Activated naive CD4-positive, alpha-beta T cell treated with anti-CD3 and anti-CD28 coated beads, Interleukin-2, amount 50 U/mL, for 72 hours (primary cell): ENCODE measurements around the gene SH2D2A. TPM values are rescaled to one million over a fixed set of nuclear protein-coding genes. Genes with fewer than 3 reads are reported as not detected.
A peak's percentile ranks its signal among the peaks of the same experiment; 100 is the strongest.

Experiments
- ATAC-seq, 2 donors: fragments of 150-1000 bp; cut with Tn5 transposase; 2 replicates each; pipeline ENCODE4 v1.10.0; 2021; ENCODE audit warnings: mild to moderate bottlenecking in 2 of 2, moderate library complexity in 2 of 2
- DNase-seq, 2 donors: peaks; one replicate each; pipeline ENCODE4 v3.0.0; 2021 to 2022; ENCODE audit warnings: low spot score in 2 of 2
- H3K27ac Mint-ChIP-seq, 2 donors: one replicate each; pipeline ENCODE4 v1.8.0; 2022; ENCODE audit warnings: mild to moderate bottlenecking in 2 of 2, mixed read lengths in 2 of 2
- H3K36me3 Mint-ChIP-seq, 2 donors: one replicate each; pipeline ENCODE4 v1.8.0; 2022; ENCODE audit warnings: mixed read lengths in 2 of 2
- H3K9me3 Mint-ChIP-seq, 2 donors: one replicate each; pipeline ENCODE4 v1.8.0; 2022; ENCODE audit warnings: mixed read lengths in 2 of 2
- total RNA-seq, 2 donors: library from RNA; stranded (reverse); gene quantifications; one replicate each; pipeline ENCODE4 v1.2.3, GENCODE V29; 2022

Gene SH2D2A
- total RNA-seq, 2 donors from 2014 or later = 186 to 215 TPM

GRCh38 chr1:156839426-156840109, 22.9 kb upstream of the SH2D2A start:
- no peaks in the 10 kb centered on the region for H3K9me3 Mint-ChIP-seq
- H3K27ac Mint-ChIP-seq = no peak overlapping the region
- no peak for ATAC-seq
- no peak for DNase-seq
- peaks cover 0 to 6% of the 10 kb centered on the region in 2 donors for H3K36me3 Mint-ChIP-seq

- Mint-ChIP-seq H3K27ac (no peak overlapping the region), H3K36me3 (peaks cover 0 to 2% of the 10 kb centered on the region in 2 donors), H3K9me3 (no peaks in the 10 kb centered on the region)
- ATAC-seq (peak; percentile 23 to 41), DNase-seq (peak in 1 of 2 donors; percentile 66)
Observed at GRCh38 chr1:156838972-156839371, 22.3 kb upstream of the SH2D2A start.

- DNase-seq = no peak
- Mint-ChIP-seq H3K9me3 (no peaks in the 10 kb centered on the region), H3K27ac (no peak overlapping the region), H3K36me3 (no peaks in the 10 kb centered on the region)
- ATAC-seq = no peak
Observed at GRCh38 chr1:156836892-156837291, 20.2 kb upstream of the SH2D2A start.

- ATAC-seq = peak; percentile 86 to 87
- H3K9me3 Mint-ChIP-seq = no peaks in the 10 kb centered on the region
- peak in 1 of 2 donors; percentile 51 for DNase-seq
- H3K27ac Mint-ChIP-seq = peak overlapping the region in 1 of 2 donors; percentile 23
- no peaks in the 10 kb centered on the region for H3K36me3 Mint-ChIP-seq
Observed at GRCh38 chr1:156836041-156836654, 19.5 kb upstream of the SH2D2A start.

- Mint-ChIP-seq H3K27ac (peak overlapping the region; percentile 45 to 56), H3K9me3 (no peaks in the 10 kb centered on the region), H3K36me3 (no peaks in the 10 kb centered on the region)
- ATAC-seq (peak; percentile 10 to 33), DNase-seq (no peak)
Observed at GRCh38 chr1:156834322-156834721, 17.7 kb upstream of the SH2D2A start.

GRCh38 chr1:156833603-156834002, 17.0 kb upstream of the SH2D2A start:
- Mint-ChIP-seq H3K36me3 (no peaks in the 10 kb centered on the region), H3K27ac (peak overlapping the region in 1 of 2 donors; percentile 45), H3K9me3 (no peaks in the 10 kb centered on the region)
- DNase-seq (no peak), ATAC-seq (peak; percentile 17 to 43)

- ATAC-seq = no peak
- Mint-ChIP-seq H3K9me3 (no peaks in the 10 kb centered on the region), H3K27ac (no peak overlapping the region), H3K36me3 (no peaks in the 10 kb centered on the region)
- DNase-seq = no peak
Observed at GRCh38 chr1:156832434-156832833, 15.8 kb upstream of the SH2D2A start.

- DNase-seq (no peak), ATAC-seq (peak in 1 of 2 donors; percentile 64)
- Mint-ChIP-seq H3K9me3 (no peaks in the 10 kb centered on the region), H3K36me3 (no peaks in the 10 kb centered on the region), H3K27ac (peak overlapping the region in 1 of 2 donors; percentile 28)
Observed at GRCh38 chr1:156828400-156829124, 11.9 kb upstream of the SH2D2A start.

GRCh38 chr1:156826630-156827029, 10.0 kb upstream of the SH2D2A start:
- no peak overlapping the region for H3K27ac Mint-ChIP-seq
- no peaks in the 10 kb centered on the region for H3K36me3 Mint-ChIP-seq
- DNase-seq (no peak), ATAC-seq (no peak)
- H3K9me3 Mint-ChIP-seq = peaks cover 0 to 1% of the 10 kb centered on the region in 2 donors

- H3K9me3 Mint-ChIP-seq = peaks cover 7% of the 10 kb centered on the region in 2 donors
- ATAC-seq (peak in 1 of 2 donors; percentile 69), DNase-seq (peak in 1 of 2 donors; percentile 56)
- H3K27ac Mint-ChIP-seq = peak overlapping the region in 1 of 2 donors; percentile 90
- H3K36me3 Mint-ChIP-seq = peaks cover 0 to 12% of the 10 kb centered on the region in 2 donors
Observed at GRCh38 chr1:156823210-156823790, 6.7 kb upstream of the SH2D2A start.

- H3K36me3 Mint-ChIP-seq = peaks cover 0 to 12% of the 10 kb centered on the region in 2 donors
- DNase-seq = peak in 1 of 2 donors; percentile 9
- H3K9me3 Mint-ChIP-seq = peaks cover 7 to 10% of the 10 kb centered on the region in 2 donors
- ATAC-seq = peak in 1 of 2 donors; percentile 68
- peak overlapping the region in 1 of 2 donors; percentile 90 for H3K27ac Mint-ChIP-seq
Observed at GRCh38 chr1:156822680-156823079, 6.0 kb upstream of the SH2D2A start.

- Mint-ChIP-seq H3K9me3 (peaks cover 7 to 10% of the 10 kb centered on the region in 2 donors), H3K27ac (peak overlapping the region in 1 of 2 donors; percentile 90), H3K36me3 (peaks cover 0 to 12% of the 10 kb centered on the region in 2 donors)
- DNase-seq (peak; percentile 47 to 72), ATAC-seq (peak; percentile 75 to 94)
Observed at GRCh38 chr1:156821801-156822200, 5.2 kb upstream of the SH2D2A start.

- ATAC-seq (peak in 1 of 2 donors; percentile 4), DNase-seq (peak in 1 of 2 donors; percentile 55)
- Mint-ChIP-seq H3K36me3 (peaks cover 57 to 67% of the 10 kb centered on the region in 2 donors), H3K27ac (peak overlapping the region; percentile 95 to 96), H3K9me3 (peaks cover 5 to 6% of the 10 kb centered on the region in 2 donors)
Observed at GRCh38 chr1:156815961-156816422, 656 bp downstream of the SH2D2A start.

- peaks cover 0 to 6% of the 10 kb centered on the region in 2 donors for H3K9me3 Mint-ChIP-seq
- ATAC-seq = no peak
- peak overlapping the region; percentile 95 to 96 for H3K27ac Mint-ChIP-seq
- peak in 1 of 2 donors; percentile 52 for DNase-seq
- H3K36me3 Mint-ChIP-seq = peaks cover 59 to 63% of the 10 kb centered on the region in 2 donors
Observed at GRCh38 chr1:156815307-156815826, 1.3 kb downstream of the SH2D2A start.

- ATAC-seq (peak in 1 of 2 donors; percentile 45), DNase-seq (peak in 1 of 2 donors; percentile 75)
- Mint-ChIP-seq H3K9me3 (peaks cover 0 to 4% of the 10 kb centered on the region in 2 donors), H3K36me3 (peaks cover 59% of the 10 kb centered on the region in 2 donors), H3K27ac (peak overlapping the region; percentile 95 to 96)
Observed at GRCh38 chr1:156814571-156815260, 1.9 kb downstream of the SH2D2A start.
